ENCODE measurements around the gene SRGN. TPM values are rescaled to one million over a fixed set of nuclear protein-coding genes. Genes with fewer than 3 reads are reported as not detected.

SRGN gene
- total and polyA plus RNA-seq, 2 of the 8 experiments (the other 6 are each of a cell fraction or from before 2014, with no cell fraction given): 0.06 TPM; not detected in 1

DNA sequence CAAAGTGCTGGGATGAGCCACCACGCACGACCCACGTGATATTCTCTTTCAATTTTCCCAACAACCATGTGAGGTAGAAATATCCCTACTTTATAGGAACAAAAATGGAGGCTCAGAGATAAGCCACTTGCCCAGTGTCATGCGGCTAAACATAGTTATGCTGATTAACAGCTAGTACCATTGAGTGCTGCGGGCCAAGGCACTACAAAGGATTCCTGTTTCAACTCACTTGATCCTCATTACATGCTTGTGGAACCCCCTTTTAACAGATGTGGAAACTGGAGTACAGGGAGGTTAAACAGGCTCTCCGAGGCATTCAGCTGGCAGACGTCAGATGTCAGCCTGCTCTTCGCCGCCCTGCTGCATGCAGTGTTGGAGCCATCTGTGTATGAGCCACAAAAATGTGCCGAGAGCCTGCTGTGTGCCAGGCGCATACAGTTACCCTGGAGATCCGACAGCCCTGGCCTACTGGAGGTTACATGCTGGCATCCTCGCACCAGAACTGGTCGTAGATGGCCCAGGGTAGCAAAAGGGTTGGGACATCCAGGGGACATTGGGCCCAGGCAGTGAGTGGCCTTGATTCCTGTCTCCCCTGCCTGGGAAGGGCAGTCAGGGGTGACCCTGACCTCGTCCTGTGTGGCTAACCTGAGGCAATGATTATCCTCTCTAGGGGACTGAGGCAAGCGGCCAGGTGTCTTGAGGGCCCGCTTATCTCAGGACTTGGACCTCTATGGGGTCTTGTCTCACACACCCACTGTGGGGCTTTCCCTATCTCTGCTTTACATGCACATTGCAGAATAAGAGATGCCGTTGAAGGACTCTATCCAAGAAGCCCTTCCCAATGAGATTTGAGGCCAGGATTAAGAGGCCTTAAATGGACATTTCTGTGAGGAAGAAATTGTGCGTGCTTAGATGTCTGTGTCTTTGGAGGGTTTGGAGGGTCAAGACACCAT, 18.5 kb upstream of the SRGN start:
- FAIRE-seq (no peak), DNase-seq (ENCODE audit: low read depth in 1 of 2, low spot score in 2 of 2) (no peak)
- TF ChIP-seq CHD2 (IDR thresholded peaks at IDR 0.05; ENCODE audit: low read length) (no peak), YY1 (IDR thresholded peaks at IDR 0.05; ENCODE audit: low read depth, low read length) (0 out of 2 replicates have a peak, but pooled peaks have one; percentile 44), JUN (IDR thresholded peaks at IDR 0.05; ENCODE audit: low read depth, low read length) (no peak), NANOG (IDR thresholded peaks at IDR 0.05; ENCODE audit: insufficient read depth, low read depth, low read length, poor library complexity, severe bottlenecking) (peak; percentile 53)
- no peak overlapping the region; the same call in 1 of the 2 replicates for H2BK12ac ChIP-seq (ENCODE audit: low read depth, low read length)
- WGBS, 2 experiments (ENCODE audit: extremely low coverage in 1 of 2, insufficient coverage in 1 of 2, insufficient read length in 1 of 2, insufficient replicate concordance in 2 of 2, low coverage in 1 of 2, low lambda C conversion rate in 2 of 2, missing lambda C conversion rate in 1 of 2): 85% methylated on average over 19 of the region's 19 CpGs; no CpG with 5 or more reads in 1 of the 2 experiments
- H3K56ac ChIP-seq (replicated peaks; ENCODE audit: insufficient read length, low read depth, low read length): no peak overlapping the region
- H2AK5ac ChIP-seq (ENCODE audit: low read depth, low read length): no peak overlapping the region
- no peak overlapping the region for H3K27ac ChIP-seq (ENCODE audit: low read depth, low read length)
- H3K79me1 ChIP-seq (ENCODE audit: low read depth, low read length): no peaks in the 10 kb centered on the region
- ChIA-PET POLR2A (ENCODE audit: partially characterized antibody) (no interaction called here), CTCF (ENCODE audit: partially characterized antibody) (interaction anchor here (0.6 kb wide), 2 partner anchors 10 to 37 kb away, joined by 3 read pairs; no protein-coding TSS in a partner anchor)
- H3K23me2 ChIP-seq (ENCODE audit: low read depth, low read length): no peaks in the 10 kb centered on the region
- H3K18ac ChIP-seq (ENCODE audit: extremely low read depth, low read length): peak overlapping the region; percentile 49
- H3K14ac ChIP-seq (ENCODE audit: insufficient read length): no peak overlapping the region
- no peak overlapping the region for H3K23ac ChIP-seq (ENCODE audit: insufficient read length)
- H4K5ac ChIP-seq (ENCODE audit: insufficient read length, low read depth, low read length): no peak overlapping the region
- no peak overlapping the region for H3K4me3 ChIP-seq (ENCODE audit: extremely low read depth in 1 of 4, insufficient read depth in 2 of 4, low read depth in 3 of 4, low read length in 4 of 4)
- no peak overlapping the region for H3K9ac ChIP-seq (replicated peaks in 1 of 4; ENCODE audit: extremely low read depth in 1 of 4, low read depth in 3 of 4, low read length in 3 of 4)
- no peak overlapping the region for H4K8ac ChIP-seq (ENCODE audit: extremely low read depth, insufficient read depth, low read length)
- peak overlapping the region; percentile 22; the same call in 1 of the 2 replicates for H2BK15ac ChIP-seq (ENCODE audit: low read length)
- H2AFZ ChIP-seq (ENCODE audit: low read length): peak overlapping the region; percentile 73; the same call in 1 of the 2 replicates
- H3K4ac ChIP-seq (replicated peaks; ENCODE audit: insufficient read length, low read depth, low read length): no peak overlapping the region
- no peaks in the 10 kb centered on the region for H3K36me3 ChIP-seq (ENCODE audit: control insufficient read depth in 2 of 4, insufficient read depth in 4 of 4, low read length in 3 of 4)
- no peaks in the 10 kb centered on the region for H3K9me3 ChIP-seq (ENCODE audit: insufficient read depth in 2 of 2, low read depth in 1 of 2, low read length in 1 of 2)
- no peak overlapping the region for H2BK5ac ChIP-seq (ENCODE audit: low read depth, low read length)
- H4K20me1 ChIP-seq (replicated peaks in 1 of 2; ENCODE audit: control insufficient read depth in 1 of 2, insufficient read depth in 2 of 2, low read length in 2 of 2): no peaks in the 10 kb centered on the region
- peaks cover 0 to 8% (median 2%) of the 10 kb centered on the region in 4 experiments; a peak in 5 of 7 replicates for H3K4me1 ChIP-seq (replicated peaks in 1 of 4; ENCODE audit: control insufficient read depth in 3 of 4, insufficient read depth in 4 of 4, low read length in 3 of 4)
- H3K79me2 ChIP-seq (ENCODE audit: control insufficient read depth in 1 of 2, insufficient read depth in 2 of 2, low read length in 2 of 2): no peaks in the 10 kb centered on the region
- H3K27me3 ChIP-seq (replicated peaks in 1 of 4; ENCODE audit: control insufficient read depth in 3 of 4, extremely low read depth in 1 of 4, insufficient read depth in 3 of 4, low read length in 3 of 4): no peaks in the 10 kb centered on the region
- H2BK20ac ChIP-seq (ENCODE audit: low read length): no peak overlapping the region
- no peak overlapping the region for H4K91ac ChIP-seq (replicated peaks; ENCODE audit: insufficient read length, low read length)
- no peak overlapping the region for H3K4me2 ChIP-seq (ENCODE audit: insufficient read depth in 1 of 2, low read depth in 2 of 2, low read length in 2 of 2)
- no peak overlapping the region for H2BK120ac ChIP-seq (replicated peaks; ENCODE audit: low read depth, low read length)
